Measurements from ENCODE around the gene CNGB1.
"Not testable (repeated sequence)": the region's sequence is repeated elsewhere in the genome, so short reads cannot be mapped to it uniquely, and the experiment has no call there.

The CNGB1 gene

DNA sequence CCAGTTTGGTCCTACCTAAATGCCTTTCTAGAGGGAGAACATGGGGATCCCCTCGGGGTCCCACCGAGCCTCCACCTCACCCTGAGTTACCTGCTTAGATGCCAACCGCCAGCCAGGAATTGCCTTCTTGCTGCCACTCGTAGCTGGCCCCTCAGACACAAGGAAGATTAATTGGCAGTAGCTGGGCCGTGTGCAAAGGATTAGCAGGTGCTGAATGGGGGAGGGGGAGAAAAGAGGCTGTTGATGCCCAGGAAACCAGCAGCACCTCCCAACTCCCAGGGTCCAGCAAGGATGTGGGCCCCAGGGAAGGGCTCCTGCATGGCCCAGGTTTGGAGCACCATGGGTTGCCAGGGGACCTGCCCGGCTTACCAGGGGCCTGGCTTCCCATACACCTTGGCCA is at the start of gene CNGB1:
Gene CNGB1, minus strand, starts transcription at position 159 of the 400 bp plus-strand sequence. CDS start 3,842 bp downstream, outside the sequence.
- DNase-seq (ENCODE audit: low read depth in 2 of 2), result no peak

DNA sequence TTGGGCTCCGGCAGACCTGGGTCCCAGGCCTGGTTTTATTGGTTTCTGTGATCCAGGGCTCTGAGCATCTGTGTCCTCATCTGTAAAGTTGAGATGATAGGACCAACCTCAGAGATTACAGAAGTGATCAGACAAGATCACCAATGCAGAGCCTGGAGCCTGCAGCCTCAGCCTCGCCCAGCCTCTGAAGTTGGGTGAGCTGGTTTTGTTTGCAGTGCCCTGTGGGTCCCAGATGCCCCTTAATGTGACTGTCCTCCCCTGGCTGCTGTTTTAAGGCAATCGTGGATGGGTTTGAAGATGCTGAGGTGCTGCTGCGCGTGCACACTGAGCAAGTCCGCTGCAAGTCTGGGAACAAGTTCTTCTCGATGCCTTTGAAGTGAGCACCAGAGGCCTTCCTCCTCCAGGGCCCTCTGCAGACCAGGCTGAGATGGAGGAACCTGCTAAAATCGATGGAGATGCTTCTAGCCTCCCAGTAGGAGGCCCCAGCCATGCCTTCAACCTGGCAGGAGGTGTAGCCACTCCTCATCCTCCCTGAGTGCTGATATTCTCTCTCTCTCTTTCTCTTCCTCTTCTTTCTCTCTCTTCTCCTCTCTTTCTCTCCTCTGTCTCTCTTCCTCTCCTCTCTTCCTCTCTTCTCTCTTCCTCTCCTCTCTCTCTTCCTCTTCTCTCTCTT is 49.1 kb upstream of the CNGB1 start:
- DNase-seq (ENCODE audit: low read depth in 2 of 2), result no peak

DNA sequence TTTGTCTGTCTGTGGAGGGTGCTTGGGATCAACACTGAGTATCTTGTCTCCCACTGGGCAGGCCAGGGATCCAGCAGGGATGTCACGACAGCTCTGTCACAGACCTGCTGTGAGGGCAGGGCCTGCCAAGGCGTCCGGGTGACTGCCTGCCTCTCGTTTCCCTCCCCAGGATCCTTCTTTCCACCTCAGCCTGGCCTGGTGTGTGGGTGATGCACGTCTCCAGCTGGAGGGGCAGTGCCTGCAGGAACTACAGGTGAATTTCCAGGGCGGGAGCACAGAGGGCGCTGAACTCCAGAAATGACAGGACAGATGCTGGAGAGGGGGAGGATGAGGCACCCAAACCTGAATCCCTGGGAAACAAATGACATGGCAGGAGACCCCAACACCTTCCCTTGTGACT is 47.9 kb upstream of the CNGB1 start:
- DNase-seq (ENCODE audit: low read depth in 2 of 2), result no peak

DNA sequence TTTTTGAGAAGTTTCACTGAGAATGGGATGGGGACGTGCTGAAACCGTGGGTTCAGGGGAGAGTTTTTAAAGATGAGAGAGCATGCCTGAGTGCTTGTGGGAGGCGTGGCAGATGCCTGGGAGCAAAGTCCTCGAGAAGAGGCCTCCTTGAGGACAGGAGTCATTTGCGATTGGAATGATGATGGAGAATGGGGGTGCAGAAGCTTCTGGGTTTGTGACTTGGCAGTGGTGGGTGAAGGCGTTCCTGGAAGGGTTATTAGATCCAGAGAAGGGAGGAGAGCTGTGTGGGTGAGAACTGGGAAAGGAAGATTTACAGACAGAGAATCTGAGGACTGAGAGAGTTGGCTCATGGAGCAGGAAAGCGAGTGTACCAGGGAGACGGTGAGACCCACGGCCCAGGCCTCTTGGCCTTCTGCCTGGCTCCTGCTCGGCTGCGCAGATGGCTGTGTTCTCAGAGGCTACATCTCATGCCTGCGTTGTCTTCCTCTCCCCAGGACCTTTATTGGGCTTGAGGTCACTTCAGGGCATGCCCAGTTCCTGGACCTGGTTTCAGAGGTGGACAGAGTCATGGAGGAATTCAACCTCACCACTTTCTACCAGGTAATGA is 46.0 kb upstream of the CNGB1 start:
- DNase-seq (ENCODE audit: low read depth in 2 of 2), result no peak

DNA sequence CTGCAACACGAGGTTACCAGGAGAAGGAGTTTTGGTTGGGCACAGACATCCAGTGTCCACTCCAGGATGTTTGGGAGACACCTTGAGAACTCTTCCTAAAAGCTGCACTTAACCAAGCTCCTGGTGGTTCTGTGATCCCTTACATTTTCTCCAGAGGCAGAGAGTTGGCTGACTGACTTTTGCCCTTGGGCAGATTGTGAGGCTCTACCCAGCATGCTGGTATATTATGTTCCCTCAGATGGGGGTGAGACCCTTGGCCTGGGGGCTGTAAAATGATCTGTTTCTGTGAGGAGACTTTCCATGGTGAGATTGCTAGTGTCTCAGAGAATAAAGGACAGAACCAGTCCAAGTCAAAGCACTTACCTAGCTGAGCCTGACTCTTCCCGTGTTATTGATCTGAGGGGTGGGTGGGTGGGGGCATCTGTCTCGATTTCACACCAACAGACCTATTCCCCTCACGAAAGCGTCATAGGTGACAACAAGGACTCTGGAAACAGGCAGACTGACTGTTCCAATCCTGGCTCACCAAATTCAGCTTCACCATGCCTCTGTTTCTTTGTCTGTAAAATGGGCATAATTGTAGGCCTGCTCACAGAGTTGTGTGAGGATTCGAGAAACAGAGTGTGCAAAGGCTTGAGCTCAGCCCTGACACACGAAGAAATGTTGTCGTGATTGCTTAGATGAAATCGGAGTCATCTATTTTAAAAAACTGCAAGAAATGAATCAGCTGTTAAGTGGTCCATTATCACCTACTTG is 42.5 kb upstream of the CNGB1 start:
- DNase-seq (ENCODE audit: low read depth in 2 of 2), result no peak

DNA sequence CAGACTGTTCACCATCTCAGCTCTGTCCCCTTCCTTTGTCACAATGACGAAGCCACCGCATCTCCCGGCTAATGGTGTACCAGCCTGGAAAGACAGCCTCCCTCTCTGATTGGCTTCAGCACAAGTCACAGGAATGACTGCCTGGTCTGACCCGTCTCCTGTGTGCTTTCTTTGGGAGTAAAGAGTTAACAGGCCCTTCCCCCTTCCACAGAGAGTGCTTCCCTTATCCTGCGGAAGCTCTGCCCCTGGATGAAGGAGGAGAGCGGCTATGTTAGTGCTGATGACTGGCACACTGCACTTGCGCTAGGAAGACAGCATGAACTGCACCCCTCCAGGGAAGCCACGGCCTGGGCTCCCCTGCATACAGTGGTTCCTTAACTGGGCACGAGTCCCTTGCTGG is 41.6 kb upstream of the CNGB1 start:
- DNase-seq (ENCODE audit: low read depth in 2 of 2), result no peak

DNA sequence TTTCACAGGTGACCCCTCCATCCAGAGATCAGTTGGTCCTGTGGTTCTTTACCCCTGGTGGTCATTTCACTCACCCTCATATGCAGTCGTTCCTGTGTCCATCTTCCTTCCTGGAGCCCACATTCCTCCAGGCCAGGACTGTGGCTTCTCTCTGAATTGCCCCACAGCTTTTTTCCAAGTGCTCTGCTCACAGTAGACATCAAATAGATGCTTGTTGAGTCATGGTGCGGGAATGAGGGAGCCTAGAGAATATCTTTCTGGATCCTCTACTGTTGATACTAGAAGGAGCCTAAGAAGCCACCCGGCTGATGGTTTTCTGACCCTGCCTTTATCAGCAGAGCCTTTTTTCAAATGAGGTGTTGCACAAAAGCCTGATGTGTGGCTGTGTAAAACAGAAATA is 40.7 kb upstream of the CNGB1 start:
- DNase-seq (ENCODE audit: low read depth in 2 of 2), result no peak

DNA sequence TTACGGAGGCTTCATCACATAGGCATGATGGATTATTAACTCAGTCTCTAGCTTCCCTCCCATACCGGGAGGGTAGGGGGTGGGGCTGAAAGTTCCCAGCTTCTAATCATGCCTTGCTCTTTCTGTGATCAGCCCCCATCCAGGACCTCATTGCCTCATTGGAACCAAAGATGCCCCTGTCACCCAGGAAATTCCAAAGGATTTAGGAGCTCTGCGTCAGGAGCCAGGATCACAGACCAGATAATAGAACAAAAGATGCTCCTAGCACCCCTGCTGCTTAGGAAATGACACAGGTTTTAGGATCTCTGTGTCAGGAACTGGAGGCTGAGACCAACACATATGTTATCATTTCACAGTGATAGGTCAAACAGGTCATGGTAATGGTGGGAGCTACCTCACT is 40.0 kb upstream of the CNGB1 start:
- no peak for DNase-seq (ENCODE audit: low read depth in 2 of 2)

DNA sequence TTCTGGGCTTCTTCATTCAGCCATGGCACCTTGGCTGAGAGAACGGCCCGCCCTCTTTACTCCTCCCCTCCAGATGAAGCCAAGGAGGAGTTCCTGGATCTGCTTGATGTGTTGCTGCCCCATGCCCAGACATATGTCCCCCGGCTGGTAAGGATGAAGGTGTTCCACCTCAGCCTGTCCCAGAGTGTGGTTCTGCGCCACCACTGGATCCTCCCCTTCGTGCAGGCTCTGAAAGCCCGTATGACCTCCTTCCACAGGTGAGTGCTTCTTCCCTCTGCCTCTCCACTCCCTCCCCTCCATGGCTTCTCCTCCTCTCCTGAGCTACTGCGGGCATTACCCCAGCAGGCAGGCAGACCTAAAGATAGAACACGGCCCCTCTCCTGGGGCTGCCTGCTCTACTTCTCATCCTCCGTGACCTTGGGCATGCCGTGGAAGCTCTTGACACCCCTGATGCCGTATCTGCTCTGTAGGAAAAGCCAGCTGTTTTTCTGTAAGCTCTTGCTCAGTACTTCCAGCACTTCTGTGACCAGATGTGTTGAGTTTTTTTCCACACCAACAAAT is 39.0 kb upstream of the CNGB1 start:
- DNase-seq (ENCODE audit: low read depth in 2 of 2), result no peak

DNA sequence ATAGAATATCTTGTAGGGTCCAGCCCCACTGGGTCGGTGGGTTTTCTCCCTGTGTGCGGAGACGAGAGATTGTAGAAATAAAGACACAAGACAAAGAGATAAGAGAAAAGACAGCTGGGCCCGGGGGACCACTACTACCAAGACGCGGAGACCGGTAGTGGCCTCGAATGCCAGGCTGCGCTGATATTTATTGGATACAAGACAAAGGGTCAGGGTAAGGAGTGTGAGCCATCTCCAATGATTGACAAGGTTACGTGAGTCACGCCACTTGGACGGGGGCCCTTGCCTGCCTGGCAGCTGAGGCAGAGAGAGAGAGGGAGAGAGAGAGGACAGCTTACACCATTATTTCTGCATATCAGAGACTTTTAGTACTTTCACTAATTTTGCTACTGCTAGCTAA is 33.8 kb upstream of the CNGB1 start:
- not testable (repeated sequence) for DNase-seq (ENCODE audit: low read depth in 2 of 2)

DNA sequence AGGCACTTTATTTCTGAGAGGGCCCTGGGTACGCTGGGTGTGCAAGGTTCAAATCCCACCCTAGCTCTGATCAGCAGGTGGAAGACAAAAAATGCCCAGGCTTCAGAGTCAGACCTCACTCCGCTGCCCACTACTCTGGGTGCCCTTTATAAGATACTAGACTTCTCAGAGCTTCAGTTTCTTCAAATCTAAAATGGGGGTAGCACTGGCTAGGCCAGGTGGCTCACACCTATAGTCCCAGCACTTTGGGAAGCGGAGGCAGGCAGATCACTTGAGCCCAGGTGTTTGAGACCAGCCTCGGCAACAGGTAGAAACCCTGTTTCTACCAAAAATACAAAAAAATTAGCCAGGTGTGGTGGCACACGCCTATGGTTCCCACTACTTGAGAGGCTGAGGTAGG is 32.0 kb upstream of the CNGB1 start:
- no peak for DNase-seq (ENCODE audit: low read depth in 2 of 2)

DNA sequence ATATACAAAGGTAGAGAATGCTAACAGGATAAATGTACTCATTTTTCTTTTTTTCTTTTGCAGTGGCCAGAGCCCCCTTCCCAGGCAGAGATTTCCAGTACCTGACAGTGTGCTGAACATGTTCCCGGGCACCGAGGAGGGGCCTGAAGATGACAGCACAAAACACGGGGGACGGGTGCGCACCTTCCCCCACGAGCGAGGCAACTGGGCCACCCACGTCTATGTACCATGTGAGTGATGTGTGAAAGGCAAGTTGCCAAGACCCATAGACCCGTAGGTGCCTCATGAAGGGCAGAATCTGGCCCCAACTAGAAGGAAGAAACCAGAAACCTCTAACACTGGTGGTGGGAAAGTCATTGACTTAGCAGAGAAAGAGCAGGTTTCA is 31.5 kb upstream of the CNGB1 start:
- DNase-seq (ENCODE audit: low read depth in 2 of 2), result no peak

DNA sequence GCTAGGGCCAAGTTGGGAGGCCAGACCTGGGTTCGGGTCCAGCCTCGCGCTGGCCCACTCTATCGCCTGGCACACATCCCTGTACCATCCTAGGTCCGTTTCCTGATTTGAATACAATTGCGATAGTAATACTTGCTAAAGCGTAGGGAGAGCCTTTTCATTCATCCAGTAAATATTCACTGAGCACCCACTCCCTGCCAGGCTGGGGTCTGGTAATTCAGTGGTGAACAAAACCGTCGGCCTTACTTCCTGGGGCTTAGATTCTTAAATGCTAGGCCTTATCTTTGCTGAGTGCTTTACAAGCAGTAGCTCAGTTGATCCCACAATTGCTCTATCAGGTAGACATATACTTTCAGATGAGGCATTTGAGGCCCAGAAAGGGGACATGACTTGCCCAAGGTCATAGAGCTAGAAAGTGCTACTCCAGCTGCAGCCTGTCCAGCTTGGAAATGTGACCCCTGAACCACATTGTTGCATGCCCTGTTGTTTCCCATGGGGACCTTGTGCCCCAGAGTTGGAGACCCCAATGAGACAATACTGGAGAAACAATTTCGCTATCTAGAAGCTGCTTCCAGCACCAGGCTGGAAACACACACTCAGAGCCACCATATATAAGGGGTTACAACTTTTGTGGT is 31.0 kb upstream of the CNGB1 start:
- DNase-seq (ENCODE audit: low read depth in 2 of 2), result no peak

DNA sequence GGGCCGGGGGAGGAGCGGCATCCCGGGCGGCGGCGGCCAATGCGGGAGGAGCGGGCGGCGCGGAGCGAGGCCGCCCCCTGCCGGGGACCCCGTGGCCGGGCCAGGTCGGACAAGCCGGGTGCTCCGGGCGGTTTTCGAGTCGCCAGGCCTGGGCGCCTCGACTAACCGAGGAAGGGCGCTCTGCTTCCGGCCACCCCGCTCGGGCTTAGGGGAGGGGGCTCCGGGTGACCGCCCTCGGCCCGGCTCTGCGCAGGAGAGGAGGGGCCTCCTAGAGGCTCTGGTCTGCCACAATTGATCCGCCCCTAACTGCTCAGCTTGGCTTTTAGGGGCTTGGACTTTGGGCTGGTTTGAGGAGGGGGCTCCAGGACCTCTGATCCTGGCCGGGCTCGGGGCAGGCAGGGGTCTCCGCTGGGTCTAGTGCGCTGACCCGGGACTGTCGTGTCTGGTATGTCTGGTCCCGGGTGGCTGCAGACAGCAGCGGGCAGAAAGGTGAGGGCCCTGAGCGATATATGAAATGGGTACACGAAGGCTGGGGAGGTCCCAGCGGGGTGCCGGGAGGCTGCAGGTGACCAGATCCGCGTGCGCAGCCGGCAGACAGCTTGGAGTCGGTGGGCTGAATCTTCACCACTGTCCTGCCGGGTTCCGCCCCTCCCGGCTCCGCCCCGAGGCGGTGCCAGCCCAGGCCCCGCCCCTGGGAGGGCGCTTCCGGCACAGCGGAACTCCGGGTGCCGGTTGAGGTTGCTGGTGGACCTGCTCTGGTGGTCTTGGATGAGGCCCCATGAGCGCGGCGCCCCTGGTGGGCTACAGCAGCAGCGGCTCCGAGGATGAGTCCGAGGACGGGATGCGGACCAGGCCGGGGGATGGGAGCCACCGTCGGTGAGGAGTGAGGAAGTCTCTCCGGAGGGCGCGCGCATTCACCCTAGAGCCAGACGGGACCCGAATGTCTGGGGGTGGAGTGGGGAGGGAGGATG is 30.1 kb upstream of the CNGB1 start, which contains the start of gene USB1:
Gene USB1, plus strand, starts transcription at position 702 of the 971 bp plus-strand sequence. Its CDS starts 77 bp downstream, at position 779.
- DNase-seq (ENCODE audit: low read depth in 2 of 2), result peak; percentile 66 to 76

DNA sequence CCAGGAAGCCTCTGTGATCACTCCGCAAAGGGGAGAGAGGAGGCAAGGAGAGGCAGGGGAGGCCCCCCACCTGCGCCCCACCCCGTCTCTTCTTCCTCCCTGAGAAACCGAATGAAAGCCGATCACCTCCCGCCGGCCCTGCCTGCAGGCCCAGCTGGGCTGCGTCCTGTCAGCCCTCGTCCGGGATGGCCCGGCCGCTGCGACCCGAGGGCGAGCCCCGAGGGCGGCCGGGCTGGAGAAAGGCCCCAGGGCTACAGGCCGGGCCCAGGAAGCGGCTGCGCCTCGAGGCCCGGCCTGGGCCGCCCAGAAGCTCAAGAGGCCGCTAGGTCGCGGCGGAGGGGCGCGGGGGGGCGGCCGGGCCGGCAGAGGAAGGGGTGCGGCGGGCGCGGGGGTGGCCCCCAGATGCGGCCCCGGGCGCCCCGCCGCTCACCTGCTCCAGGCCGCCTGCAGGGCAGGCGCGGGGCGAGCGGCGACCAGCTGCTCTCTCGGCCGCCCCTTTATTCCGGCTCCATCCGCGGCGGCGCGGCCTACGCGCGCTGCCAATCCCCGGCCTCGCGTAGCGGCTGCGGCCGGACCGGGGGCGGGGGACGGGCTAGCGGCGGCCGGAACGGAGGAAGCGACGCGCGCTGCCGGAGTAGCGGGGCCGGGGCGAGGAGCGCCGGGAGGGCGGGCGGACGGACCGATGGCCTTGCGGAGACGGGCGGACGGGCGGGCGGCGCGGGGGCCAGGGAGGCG is 29.2 kb upstream of the CNGB1 start, which contains the start of gene ZNF319:
Gene ZNF319, minus strand, starts transcription at position 702 of the 735 bp plus-strand sequence. CDS start 2,407 bp downstream, outside the sequence.
- DNase-seq (ENCODE audit: low read depth in 2 of 2), result no peak

DNA sequence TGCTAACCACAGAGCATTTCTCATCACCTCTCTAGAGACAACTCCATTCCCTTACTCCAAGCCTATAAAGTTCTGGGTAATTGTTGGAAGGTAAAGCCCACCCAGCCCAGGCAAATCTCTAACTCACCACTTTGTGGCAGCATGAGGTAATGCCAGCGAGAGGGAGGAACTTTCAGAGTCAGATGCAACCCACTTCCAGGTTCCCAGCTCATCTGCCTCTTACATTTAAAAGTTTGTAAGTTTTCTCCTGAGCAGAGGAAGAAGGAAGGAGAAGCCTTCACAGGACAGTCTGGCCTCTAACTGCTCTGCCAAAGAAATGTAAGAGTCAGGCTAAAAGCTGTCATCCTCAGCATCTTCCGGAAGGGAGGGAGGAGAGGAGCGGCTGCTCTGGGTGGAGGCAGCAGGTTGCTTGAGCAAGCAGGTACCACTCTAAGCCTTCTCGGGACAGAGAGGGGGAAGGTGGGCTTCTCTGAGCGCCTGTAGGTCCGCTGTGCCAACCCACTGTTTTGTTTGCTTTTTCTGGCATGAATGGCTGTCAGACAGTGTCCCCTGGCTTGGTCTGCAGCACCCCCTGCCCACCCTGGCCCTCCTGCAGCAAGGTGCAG is 28.5 kb upstream of the CNGB1 start:
- DNase-seq (ENCODE audit: low read depth in 2 of 2), result no peak

DNA sequence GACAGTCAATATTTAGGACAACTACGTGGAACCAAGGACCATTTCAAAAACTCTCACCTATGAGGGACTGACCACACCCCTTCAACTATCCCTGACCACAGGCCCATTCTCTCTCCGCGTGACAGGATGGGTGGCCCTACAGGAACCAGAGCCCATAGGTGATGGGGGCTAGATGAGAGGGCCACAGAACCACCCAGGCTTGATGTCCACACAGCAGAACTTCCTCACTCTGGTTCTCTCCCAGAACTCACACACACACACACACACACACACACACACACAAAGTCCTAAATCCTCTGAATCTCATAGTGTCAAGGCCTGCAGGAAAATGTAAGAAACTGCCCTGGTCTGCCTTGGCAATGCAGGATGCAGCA is 28.1 kb upstream of the CNGB1 start:
- DNase-seq (ENCODE audit: low read depth in 2 of 2), result no peak

DNA sequence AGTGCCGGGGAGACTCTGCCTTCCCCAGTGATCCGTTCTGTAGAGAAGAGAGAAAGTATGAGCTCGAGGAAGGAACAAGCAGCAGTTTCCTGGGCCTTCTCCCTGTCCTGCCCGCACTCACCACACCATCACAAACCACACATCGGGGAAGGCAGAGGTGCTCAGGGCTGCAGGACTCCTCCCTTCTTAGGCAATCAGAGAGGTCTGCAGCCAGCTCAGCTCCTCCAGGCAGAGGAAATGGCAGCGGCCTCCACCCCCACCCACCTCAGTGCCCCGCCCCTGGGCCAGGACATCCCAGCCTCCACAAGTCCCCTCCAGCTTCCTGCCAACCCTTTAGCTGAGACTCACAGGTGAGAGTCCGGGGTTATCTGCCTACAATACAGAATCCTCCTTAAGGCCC is 27.6 kb upstream of the CNGB1 start:
- DNase-seq (ENCODE audit: low read depth in 2 of 2), result peak in 1 of 2 donors; percentile 40

DNA sequence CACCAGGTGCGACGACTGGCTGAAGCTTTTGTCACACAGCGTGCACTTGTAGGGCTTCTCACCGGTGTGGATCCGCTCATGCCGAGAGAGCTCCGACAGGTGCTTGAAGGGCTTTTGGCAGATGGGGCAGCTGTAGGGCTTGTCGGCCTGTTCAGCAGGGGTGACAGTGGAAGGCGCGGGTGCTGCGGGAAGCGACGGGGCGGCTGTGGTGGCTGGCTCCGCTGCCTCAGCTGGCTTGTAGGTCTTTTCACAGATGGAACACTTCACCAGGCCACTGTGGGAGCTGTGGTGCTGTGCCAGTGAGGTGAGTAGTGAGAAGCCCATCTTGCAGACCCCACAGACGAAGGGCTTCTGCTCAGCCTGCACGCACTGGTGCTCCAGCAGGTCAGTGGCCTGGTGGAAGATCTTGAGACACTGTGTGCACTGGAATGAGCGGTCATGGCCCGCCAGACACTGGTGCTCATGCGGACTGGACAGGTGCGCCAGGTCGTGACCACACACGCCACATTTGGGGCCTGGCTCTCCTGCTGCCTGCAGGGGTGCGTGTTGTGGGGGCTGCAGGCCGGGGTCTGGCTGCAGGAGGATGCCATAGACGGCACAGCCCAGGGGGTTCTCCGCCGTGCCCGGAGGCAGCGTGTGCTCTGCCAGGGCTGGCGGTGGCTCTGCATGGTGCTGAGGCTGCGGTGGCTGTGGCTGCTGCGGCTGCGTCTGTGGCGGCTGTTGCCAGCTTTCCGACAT is 26.8 kb upstream of the CNGB1 start:
- no peak for DNase-seq (ENCODE audit: low read depth in 2 of 2)
